Esophagus muscularis mucosa (tissue), 3 donors: ENCODE measurements around the gene COL5A1.

Experiments
- CTCF ChIP-seq, 3 experiments: fragments of 200-600 bp in 2 of 3; fragments of 450-650 bp in 1 of 3; sonication (generic) in 2 of 3; IDR thresholded peaks; one replicate each; pipeline ENCODE4 v1.5.1; 2017 to 2019; ENCODE audit warnings: antibody characterized with exemption in 3 of 3, mild to moderate bottlenecking in 2 of 3, moderate library complexity in 1 of 3
- POLR2A ChIP-seq: fragments of 450-650 bp; IDR thresholded peaks from one replicate; pipeline ENCODE4 v1.6.1; 2017; ENCODE audit warnings: antibody characterized with exemption, moderate library complexity, mild to moderate bottlenecking, low read depth

- TF ChIP-seq POLR2A (no peak), CTCF (IDR thresholded peaks at IDR 0.05) (no peak)
These were observed 117.5 kb downstream of the COL5A1 start for GRCh38 chr9:134758949-134759607.
